Activated naive CD8-positive, alpha-beta T cell treated with anti-CD3 and anti-CD28 coated beads, Interleukin-2, amount 50 U/mL, for 24 hours (primary cell): ENCODE results near the gene C19orf67.

ENCODE experiments used
- ATAC-seq: fragments of 150-1000 bp; cut with Tn5 transposase; one replicate; pipeline ENCODE4 v1.10.0; 2021
- DNase-seq: peaks from one replicate; pipeline ENCODE4 v3.0.0; 2021
- H3K27ac Mint-ChIP-seq: one replicate; pipeline ENCODE4 v1.8.0; 2021; ENCODE audit warnings: mild to moderate bottlenecking, mixed read lengths
- H3K27me3 Mint-ChIP-seq: one replicate; pipeline ENCODE4 v1.8.0; 2021; ENCODE audit warnings: mixed read lengths
- H3K36me3 Mint-ChIP-seq: one replicate; pipeline ENCODE4 v1.8.0; 2021; ENCODE audit warnings: low read depth, mixed read lengths
- H3K4me1 Mint-ChIP-seq: one replicate; pipeline ENCODE4 v1.8.0; 2021; ENCODE audit warnings: mixed read lengths
- H3K4me3 Mint-ChIP-seq: one replicate; pipeline ENCODE4 v1.8.0; 2021; ENCODE audit warnings: mild to moderate bottlenecking, moderate library complexity, mixed read lengths
- H3K9me3 Mint-ChIP-seq: one replicate; pipeline ENCODE4 v1.8.0; 2021; ENCODE audit warnings: mixed read lengths

The C19orf67 gene

GRCh38 chr19:14114854-14115253 lies 29.3 kb upstream of the C19orf67 start:
- Mint-ChIP-seq H3K9me3 (no peaks in the 10 kb centered on the region), H3K4me1 (peaks cover 48% of the 10 kb centered on the region), H3K4me3 (no peak overlapping the region), H3K27me3 (no peaks in the 10 kb centered on the region), H3K36me3 (peaks cover 2% of the 10 kb centered on the region), H3K27ac (no peak overlapping the region)
- ATAC-seq (no peak), DNase-seq (peak; percentile 72)

GRCh38 chr19:14114439-14114838 lies 28.9 kb upstream of the C19orf67 start:
- Mint-ChIP-seq H3K4me1 (peaks cover 48% of the 10 kb centered on the region), H3K27ac (no peak overlapping the region)

GRCh38 chr19:14113762-14114414 lies 28.3 kb upstream of the C19orf67 start:
- H3K27me3 Mint-ChIP-seq = no peaks in the 10 kb centered on the region
- ATAC-seq (no peak), DNase-seq (peak; percentile 72)
- H3K4me3 Mint-ChIP-seq = no peak overlapping the region
- no peaks in the 10 kb centered on the region for H3K9me3 Mint-ChIP-seq
- no peaks in the 10 kb centered on the region for H3K36me3 Mint-ChIP-seq
- peaks cover 45% of the 10 kb centered on the region for H3K4me1 Mint-ChIP-seq
- no peak overlapping the region for H3K27ac Mint-ChIP-seq

More at GRCh38 chr19:14114439-14114838, 28.9 kb upstream of the C19orf67 start:
- Mint-ChIP-seq H3K4me3 (no peak overlapping the region), H3K9me3 (no peaks in the 10 kb centered on the region), H3K27me3 (no peaks in the 10 kb centered on the region), H3K36me3 (peaks cover 2% of the 10 kb centered on the region)
- DNase-seq = no peak
- no peak for ATAC-seq

GRCh38 chr19:14112809-14113385 lies 27.3 kb upstream of the C19orf67 start:
- ATAC-seq = no peak
- no peaks in the 10 kb centered on the region for H3K9me3 Mint-ChIP-seq
- H3K4me3 Mint-ChIP-seq = no peak overlapping the region
- peaks cover 39% of the 10 kb centered on the region for H3K4me1 Mint-ChIP-seq
- H3K27me3 Mint-ChIP-seq = no peaks in the 10 kb centered on the region
- DNase-seq = no peak
- H3K36me3 Mint-ChIP-seq = no peaks in the 10 kb centered on the region
- no peak overlapping the region for H3K27ac Mint-ChIP-seq

GRCh38 chr19:14112051-14112808 lies 26.6 kb upstream of the C19orf67 start:
- no peak for ATAC-seq
- H3K4me1 Mint-ChIP-seq = peaks cover 37% of the 10 kb centered on the region
- no peaks in the 10 kb centered on the region for H3K9me3 Mint-ChIP-seq
- H3K27me3 Mint-ChIP-seq = no peaks in the 10 kb centered on the region
- H3K4me3 Mint-ChIP-seq = no peak overlapping the region
- H3K36me3 Mint-ChIP-seq = no peaks in the 10 kb centered on the region
- no peak overlapping the region for H3K27ac Mint-ChIP-seq
- DNase-seq = no peak

- Mint-ChIP-seq H3K27ac (no peak overlapping the region), H3K36me3 (no peaks in the 10 kb centered on the region), H3K9me3 (no peaks in the 10 kb centered on the region), H3K4me3 (no peak overlapping the region), H3K4me1 (peaks cover 34% of the 10 kb centered on the region), H3K27me3 (no peaks in the 10 kb centered on the region)
- no peak for DNase-seq
- ATAC-seq = no peak
Measured at GRCh38 chr19:14111486-14111885, 25.9 kb upstream of the C19orf67 start.

GRCh38 chr19:14110650-14111049 lies 25.1 kb upstream of the C19orf67 start:
- no peak overlapping the region for H3K4me3 Mint-ChIP-seq
- H3K4me1 Mint-ChIP-seq = peaks cover 26% of the 10 kb centered on the region
- H3K27me3 Mint-ChIP-seq = no peaks in the 10 kb centered on the region
- H3K9me3 Mint-ChIP-seq = no peaks in the 10 kb centered on the region
- no peaks in the 10 kb centered on the region for H3K36me3 Mint-ChIP-seq
- H3K27ac Mint-ChIP-seq = no peak overlapping the region
- ATAC-seq (no peak), DNase-seq (no peak)

GRCh38 chr19:14107581-14108461 lies 22.2 kb upstream of the C19orf67 start:
- Mint-ChIP-seq H3K9me3 (no peaks in the 10 kb centered on the region), H3K4me3 (no peak overlapping the region), H3K36me3 (peaks cover 3% of the 10 kb centered on the region), H3K27me3 (no peaks in the 10 kb centered on the region), H3K4me1 (peaks cover 10% of the 10 kb centered on the region), H3K27ac (no peak overlapping the region)
- DNase-seq (no peak), ATAC-seq (no peak)

GRCh38 chr19:14106840-14107239 lies 21.3 kb upstream of the C19orf67 start:
- Mint-ChIP-seq H3K9me3 (no peaks in the 10 kb centered on the region), H3K4me3 (no peak overlapping the region), H3K27ac (no peak overlapping the region), H3K36me3 (peaks cover 3% of the 10 kb centered on the region), H3K27me3 (no peaks in the 10 kb centered on the region), H3K4me1 (peaks cover 4% of the 10 kb centered on the region)
- DNase-seq = no peak
- ATAC-seq = no peak

GRCh38 chr19:14105680-14106079 lies 20.1 kb upstream of the C19orf67 start:
- Mint-ChIP-seq H3K4me3 (no peak overlapping the region), H3K9me3 (no peaks in the 10 kb centered on the region), H3K27ac (no peak overlapping the region), H3K36me3 (peaks cover 6% of the 10 kb centered on the region), H3K4me1 (no peaks in the 10 kb centered on the region), H3K27me3 (no peaks in the 10 kb centered on the region)
- DNase-seq (no peak), ATAC-seq (no peak)

GRCh38 chr19:14103310-14103709 lies 17.7 kb upstream of the C19orf67 start:
- Mint-ChIP-seq H3K27ac (no peak overlapping the region), H3K36me3 (peaks cover 7% of the 10 kb centered on the region)

GRCh38 chr19:14102756-14103155 lies 17.2 kb upstream of the C19orf67 start:
- H3K4me3 Mint-ChIP-seq = no peak overlapping the region
- peaks cover 7% of the 10 kb centered on the region for H3K36me3 Mint-ChIP-seq
- H3K9me3 Mint-ChIP-seq = no peaks in the 10 kb centered on the region
- no peak for ATAC-seq
- no peak overlapping the region for H3K27ac Mint-ChIP-seq
- no peaks in the 10 kb centered on the region for H3K4me1 Mint-ChIP-seq
- H3K27me3 Mint-ChIP-seq = no peaks in the 10 kb centered on the region
- DNase-seq = no peak

More at GRCh38 chr19:14103310-14103709, 17.7 kb upstream of the C19orf67 start:
- H3K9me3 Mint-ChIP-seq = no peaks in the 10 kb centered on the region
- no peaks in the 10 kb centered on the region for H3K27me3 Mint-ChIP-seq
- no peak for ATAC-seq
- no peak for DNase-seq
- H3K4me1 Mint-ChIP-seq = no peaks in the 10 kb centered on the region
- H3K4me3 Mint-ChIP-seq = no peak overlapping the region

- H3K4me1 Mint-ChIP-seq = no peaks in the 10 kb centered on the region
Measured at GRCh38 chr19:14102102-14102696, 16.6 kb upstream of the C19orf67 start.

GRCh38 chr19:14101003-14101545 lies 15.5 kb upstream of the C19orf67 start:
- H3K4me1 Mint-ChIP-seq = no peaks in the 10 kb centered on the region
- H3K36me3 Mint-ChIP-seq = peaks cover 12% of the 10 kb centered on the region
- no peak overlapping the region for H3K27ac Mint-ChIP-seq
- H3K27me3 Mint-ChIP-seq = no peaks in the 10 kb centered on the region
- DNase-seq (no peak), ATAC-seq (no peak)
- H3K4me3 Mint-ChIP-seq = no peak overlapping the region
- H3K9me3 Mint-ChIP-seq = no peaks in the 10 kb centered on the region

More at GRCh38 chr19:14102102-14102696, 16.6 kb upstream of the C19orf67 start:
- H3K4me3 Mint-ChIP-seq = no peak overlapping the region
- DNase-seq (no peak), ATAC-seq (no peak)
- no peaks in the 10 kb centered on the region for H3K27me3 Mint-ChIP-seq
- H3K36me3 Mint-ChIP-seq = peaks cover 7% of the 10 kb centered on the region
- H3K27ac Mint-ChIP-seq = no peak overlapping the region
- H3K9me3 Mint-ChIP-seq = no peaks in the 10 kb centered on the region
